ENCODE data around the gene NGRN.

The NGRN gene

DNA sequence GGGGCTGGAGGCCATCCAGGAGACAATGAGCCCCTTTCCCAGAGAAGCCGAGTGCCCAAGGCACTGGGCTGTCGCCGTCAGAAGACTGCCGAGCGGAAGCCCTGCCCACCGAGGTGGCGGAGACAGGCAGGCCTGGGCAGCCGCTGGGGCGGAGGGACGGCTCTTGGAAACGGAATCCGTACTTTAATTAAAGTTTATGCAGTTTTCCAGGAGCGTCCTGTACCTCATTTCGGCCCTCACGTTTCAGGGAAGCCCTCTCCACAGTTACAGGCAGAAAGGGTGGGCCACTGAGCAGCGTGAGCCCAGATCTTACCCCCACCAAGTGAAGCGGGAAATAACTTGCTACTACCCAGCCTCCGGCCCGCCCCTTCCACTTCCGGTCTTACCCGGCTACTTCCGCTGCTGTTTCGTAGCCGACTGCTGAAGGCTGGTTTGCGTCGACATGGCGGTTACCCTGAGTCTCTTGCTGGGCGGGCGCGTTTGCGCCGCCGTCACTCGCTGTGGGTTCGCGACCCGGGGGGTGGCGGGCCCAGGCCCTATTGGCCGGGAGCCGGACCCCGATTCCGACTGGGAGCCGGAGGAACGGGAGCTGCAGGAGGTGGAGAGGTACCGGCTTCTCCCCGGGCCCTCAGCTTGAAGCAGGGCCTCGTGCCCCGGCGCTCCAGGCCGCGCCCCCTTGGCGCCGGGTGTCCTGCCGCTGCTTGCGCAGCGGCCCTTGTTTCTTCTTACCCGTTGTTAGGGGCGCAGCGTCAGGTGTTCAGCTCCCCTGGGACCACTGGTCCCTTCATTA lies at the start of gene NGRN:
Gene NGRN (plus strand): TSS at position 402 of the 790 bp plus-strand sequence. CDS start 41 bp downstream, at position 443.
- peak; percentile 95 for DNase-seq

GRCh38 chr15:90217671-90218394 lies 47.6 kb upstream of the NGRN start:
- no peak for DNase-seq

GRCh38 chr15:90219421-90220141 lies 45.9 kb upstream of the NGRN start:
- no peak for DNase-seq

DNA sequence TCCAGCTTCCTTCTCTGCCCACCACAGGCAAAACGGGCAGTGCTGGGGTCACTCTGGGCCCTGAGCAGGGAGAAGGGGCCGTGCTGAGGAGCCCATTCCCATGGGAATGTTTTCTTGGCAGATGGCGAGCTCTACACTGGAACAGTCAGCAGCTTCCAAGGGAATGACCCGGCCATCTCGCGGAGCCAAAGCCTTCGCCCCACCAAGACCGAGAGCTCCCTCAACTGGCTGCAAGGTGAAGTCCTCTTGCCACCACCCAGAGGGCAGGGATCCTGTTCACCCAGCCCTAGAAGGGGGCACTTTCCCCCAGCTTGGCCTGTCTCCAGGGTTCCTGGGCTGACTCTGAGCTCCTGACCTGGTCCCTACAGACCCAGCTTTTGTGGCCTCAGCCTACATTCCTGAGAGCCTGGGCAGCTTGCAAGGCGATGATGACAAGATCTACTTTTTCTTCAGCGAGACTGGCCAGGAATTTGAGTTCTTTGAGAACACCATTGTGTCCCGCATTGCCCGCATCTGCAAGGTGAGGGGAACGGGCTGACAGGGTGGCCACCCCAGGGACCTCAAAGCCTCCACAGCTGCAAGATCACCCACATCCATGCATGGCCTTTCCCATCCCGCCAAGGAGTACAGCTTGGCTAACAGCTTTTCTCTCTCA lies 44.1 kb upstream of the NGRN start:
- peak; percentile 60 for DNase-seq

- DNase-seq, result no peak
Observed at GRCh38 chr15:90222547-90222946, 42.9 kb upstream of the NGRN start.

GRCh38 chr15:90223441-90224165 lies 41.9 kb upstream of the NGRN start:
- no peak for DNase-seq

DNA sequence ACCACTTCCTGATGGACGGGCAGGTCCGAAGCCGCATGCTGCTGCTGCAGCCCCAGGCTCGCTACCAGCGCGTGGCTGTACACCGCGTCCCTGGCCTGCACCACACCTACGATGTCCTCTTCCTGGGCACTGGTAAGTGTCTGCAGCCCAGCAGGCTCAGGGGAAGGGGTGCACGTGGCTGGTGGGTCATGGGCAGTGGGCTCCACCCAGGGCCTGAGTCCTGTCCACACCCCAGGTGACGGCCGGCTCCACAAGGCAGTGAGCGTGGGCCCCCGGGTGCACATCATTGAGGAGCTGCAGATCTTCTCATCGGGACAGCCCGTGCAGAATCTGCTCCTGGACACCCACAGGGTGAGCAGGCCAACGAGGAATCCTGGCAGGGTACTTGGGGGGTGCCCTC lies 40.4 kb upstream of the NGRN start:
- DNase-seq, result no peak

DNA sequence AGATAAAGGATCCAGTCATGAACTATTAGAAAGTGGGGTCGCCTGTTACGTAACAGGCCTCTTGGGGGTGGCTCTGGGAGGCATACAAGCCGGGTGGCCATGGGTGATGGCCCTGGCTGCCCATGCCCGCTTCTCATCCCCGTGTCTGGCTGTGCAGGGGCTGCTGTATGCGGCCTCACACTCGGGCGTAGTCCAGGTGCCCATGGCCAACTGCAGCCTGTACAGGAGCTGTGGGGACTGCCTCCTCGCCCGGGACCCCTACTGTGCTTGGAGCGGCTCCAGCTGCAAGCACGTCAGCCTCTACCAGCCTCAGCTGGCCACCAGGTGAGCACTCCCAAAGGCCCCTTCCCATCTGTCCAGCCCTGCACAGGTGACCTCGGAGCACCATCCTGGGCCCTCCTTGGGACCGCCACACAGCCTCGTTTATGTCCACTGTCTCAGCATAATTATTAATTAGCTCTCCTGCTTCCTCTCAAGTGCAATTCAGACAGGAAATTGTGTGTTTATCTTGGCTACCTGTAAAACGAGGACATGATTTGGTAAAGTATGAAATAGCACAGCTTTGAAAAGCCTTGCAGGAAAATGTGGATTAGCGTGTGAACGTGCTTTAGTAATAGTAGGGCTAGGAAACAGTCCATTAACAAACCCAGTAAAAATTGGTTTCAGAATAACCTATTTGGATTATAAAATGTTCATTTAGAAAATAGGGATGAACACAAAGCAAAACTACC lies 39.8 kb upstream of the NGRN start:
- DNase-seq, result no peak

DNA sequence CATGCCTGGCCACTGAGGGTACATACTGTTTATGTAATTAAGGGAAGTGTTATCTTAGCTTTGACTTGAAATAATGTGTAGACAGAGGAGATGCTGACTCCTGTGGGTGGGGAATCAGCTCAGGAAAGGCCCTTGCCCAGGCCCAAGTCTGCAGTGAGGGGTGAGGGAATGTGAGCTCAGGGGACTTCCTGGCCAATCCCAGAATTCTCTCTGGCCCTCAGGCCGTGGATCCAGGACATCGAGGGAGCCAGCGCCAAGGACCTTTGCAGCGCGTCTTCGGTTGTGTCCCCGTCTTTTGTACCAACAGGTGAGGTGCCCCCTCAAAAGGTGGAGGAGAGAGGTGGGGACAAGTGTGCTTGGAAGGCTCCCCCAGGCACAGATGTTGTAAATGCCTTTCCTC lies 38.1 kb upstream of the NGRN start:
- no peak for DNase-seq

GRCh38 chr15:90227816-90228772 lies 37.4 kb upstream of the NGRN start:
- DNase-seq, result no peak

- DNase-seq, result no peak
Observed at GRCh38 chr15:90228960-90229359, 36.5 kb upstream of the NGRN start.

- no peak for DNase-seq
Observed at GRCh38 chr15:90230071-90230494, 35.4 kb upstream of the NGRN start.

GRCh38 chr15:90230610-90231009 lies 34.9 kb upstream of the NGRN start:
- no peak for DNase-seq

- no peak for DNase-seq
Observed at GRCh38 chr15:90231028-90232017, 34.1 kb upstream of the NGRN start.

DNA sequence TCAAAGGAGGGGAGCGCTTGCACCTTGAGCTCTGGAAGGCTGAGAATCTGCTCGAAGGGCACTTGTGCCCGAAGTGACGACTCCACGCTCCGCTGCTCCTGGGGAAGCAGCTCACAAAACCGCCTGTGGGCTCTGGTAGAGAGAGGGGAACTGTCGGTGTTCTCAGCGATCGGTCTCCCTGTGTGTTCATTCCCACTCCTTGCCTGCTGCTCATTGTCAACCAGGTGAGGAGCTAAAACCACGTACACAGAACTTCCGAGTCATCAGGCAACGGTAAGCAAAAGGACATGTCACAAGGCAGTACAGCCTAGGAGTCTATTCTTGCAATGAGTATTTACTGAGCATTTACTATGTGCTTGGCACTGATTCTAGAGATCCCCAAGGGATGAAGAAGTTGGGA lies 33.3 kb upstream of the NGRN start:
- no peak for DNase-seq

- DNase-seq, result no peak
Observed at GRCh38 chr15:90232941-90233386, 32.5 kb upstream of the NGRN start.

DNA sequence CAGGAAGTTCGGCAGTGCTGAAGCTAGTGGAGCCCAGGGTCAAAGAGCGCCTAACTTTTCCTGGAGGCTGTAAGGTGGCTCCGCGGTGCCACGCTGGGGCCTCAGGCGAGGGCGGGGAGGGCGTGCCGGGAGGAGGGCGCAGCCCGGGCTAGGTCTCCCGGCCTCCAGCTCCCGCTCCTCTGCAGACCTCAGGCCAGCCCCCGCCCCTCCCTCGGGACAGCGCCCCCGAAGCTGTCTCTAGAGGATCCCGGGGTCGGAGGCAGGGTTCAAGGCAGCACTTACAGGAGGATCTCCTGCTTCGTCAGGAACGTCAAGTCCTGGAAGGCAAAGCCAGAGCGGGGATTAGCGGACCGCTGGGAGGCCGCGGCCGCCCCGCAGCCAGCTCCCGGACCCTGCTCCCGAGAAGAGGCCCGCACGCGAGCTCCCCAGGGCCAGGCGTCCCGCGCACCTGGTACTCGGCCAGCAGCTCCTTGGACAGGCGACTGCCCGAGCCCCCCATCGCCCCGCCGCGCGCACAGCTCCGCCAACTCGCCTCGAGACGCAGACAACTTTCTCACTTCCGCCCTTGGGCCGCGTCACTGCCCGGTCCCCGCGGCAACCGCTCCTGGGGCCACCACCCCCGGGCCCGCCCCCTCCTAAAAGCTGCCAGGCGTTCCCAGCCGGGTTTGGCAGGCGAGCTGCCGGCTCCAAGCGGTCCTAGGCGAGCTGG lies 31.9 kb upstream of the NGRN start, which contains the start of gene CIB1:
Gene CIB1 (minus strand): TSS at position 555 of the 709 bp plus-strand sequence. CDS start 56 bp downstream, at position 499.
- DNase-seq, result peak; percentile 82
